H9 (cell line): ENCODE measurements around the gene KCTD19. TPM values are rescaled to one million over a fixed set of nuclear protein-coding genes. Genes with fewer than 3 reads are reported as not detected.
A peak's percentile ranks its signal among the peaks of the same experiment; 100 is the strongest.

Experiments
- DNase-seq: peaks from one replicate; pipeline ENCODE4 v3.0.0-alpha.2; 2017
- H2AFZ ChIP-seq: one replicate; pipeline ENCODE4 v1.6.1; 2013; ENCODE audit warnings: mild to moderate bottlenecking, low read length, control low read depth, moderate library complexity
- H2AK5ac ChIP-seq: 2 replicates; pipeline ENCODE4 v1.6.1; 2013; ENCODE audit warnings: low read length, control low read depth, mixed read lengths; ENCODE audit not compliant: insufficient read length
- H2BK120ac ChIP-seq: one replicate; pipeline ENCODE4 v1.6.1; 2013; ENCODE audit warnings: low read depth, mild to moderate bottlenecking, low read length, control low read depth, inconsistent platforms; ENCODE audit not compliant: poor library complexity, severe bottlenecking
- H2BK12ac ChIP-seq: 2 replicates; pipeline ENCODE4 v1.6.1; 2013; ENCODE audit warnings: low read length, control low read depth, mixed read lengths, low read depth; ENCODE audit not compliant: insufficient read length
- H2BK15ac ChIP-seq: 2 replicates; pipeline ENCODE4 v1.6.1; 2013; ENCODE audit warnings: low read depth, low read length, control low read depth
- H2BK20ac ChIP-seq: one replicate; pipeline ENCODE4 v1.6.1; 2013; ENCODE audit warnings: low read depth, mild to moderate bottlenecking, low read length, control low read depth, inconsistent platforms; ENCODE audit not compliant: poor library complexity, severe bottlenecking
- H2BK5ac ChIP-seq: 2 replicates; pipeline ENCODE4 v1.6.1; 2013; ENCODE audit warnings: low read length, control low read depth, mixed read lengths; ENCODE audit not compliant: insufficient read length
- H3K14ac ChIP-seq: 2 replicates; pipeline ENCODE4 v1.6.1; 2013; ENCODE audit warnings: low read length, control low read depth; ENCODE audit not compliant: insufficient read depth
- H3K18ac ChIP-seq: 2 replicates; pipeline ENCODE4 v1.6.1; 2013; ENCODE audit warnings: low read depth, mild to moderate bottlenecking, mixed read lengths, low read length, control low read depth; ENCODE audit not compliant: insufficient read length
- H3K23ac ChIP-seq: 2 replicates; pipeline ENCODE4 v1.6.1; 2013; ENCODE audit warnings: low read length, control low read depth, mixed read lengths, low read depth; ENCODE audit not compliant: insufficient read length
- H3K23me2 ChIP-seq: 2 replicates; pipeline ENCODE4 v1.6.1; 2013; ENCODE audit warnings: low read depth, mild to moderate bottlenecking, mixed read lengths, low read length, control low read depth; ENCODE audit not compliant: insufficient read length, poor library complexity, severe bottlenecking
- H3K27ac ChIP-seq: 2 replicates; pipeline ENCODE4 v1.5.1; 2013; ENCODE audit warnings: low read length, control low read depth, mixed read lengths, low read depth; ENCODE audit not compliant: insufficient read length
- H3K27me3 ChIP-seq: 2 replicates; pipeline ENCODE4 v1.6.1; 2013; ENCODE audit warnings: low read length, control low read depth, inconsistent platforms; ENCODE audit not compliant: insufficient read depth
- H3K4ac ChIP-seq: 2 replicates; pipeline ENCODE4 v1.6.1; 2013; ENCODE audit warnings: low read depth, mild to moderate bottlenecking, control low read depth, inconsistent platforms, low read length, moderate library complexity
- H3K4me1 ChIP-seq: 2 replicates; pipeline ENCODE4 v1.6.1; 2013; ENCODE audit warnings: low read length, control low read depth, inconsistent platforms; ENCODE audit not compliant: insufficient read depth
- H3K4me2 ChIP-seq: 2 replicates; pipeline ENCODE4 v1.6.1; 2013; ENCODE audit warnings: low read length, control low read depth, mixed read lengths; ENCODE audit not compliant: insufficient read length, insufficient read depth
- H3K56ac ChIP-seq: 2 replicates; pipeline ENCODE4 v1.6.1; 2013; ENCODE audit warnings: low read depth, mild to moderate bottlenecking, mixed read lengths, low read length, control low read depth; ENCODE audit not compliant: insufficient read length
- H3K79me1 ChIP-seq: 2 replicates; pipeline ENCODE4 v1.6.1; 2013; ENCODE audit warnings: low read depth, mild to moderate bottlenecking, moderate library complexity, low read length, control low read depth, inconsistent platforms; ENCODE audit not compliant: insufficient read depth, poor library complexity, severe bottlenecking
- H3K79me2 ChIP-seq: 2 replicates; pipeline ENCODE4 v1.6.1; 2013; ENCODE audit warnings: low read length, control low read depth, inconsistent platforms; ENCODE audit not compliant: insufficient read depth
- H3K9ac ChIP-seq: 2 replicates; pipeline ENCODE4 v1.6.1; 2013; ENCODE audit warnings: low read length, control low read depth, mixed read lengths; ENCODE audit not compliant: insufficient read length; ENCODE audit errors: extremely low read depth
- H3K9me3 ChIP-seq: one replicate; pipeline ENCODE4 v1.6.1; 2013; ENCODE audit warnings: low read depth, low read length, inconsistent platforms; ENCODE audit not compliant: control insufficient read depth
- H3T11ph ChIP-seq: one replicate; pipeline ENCODE4 v1.6.1; 2013; ENCODE audit warnings: mild to moderate bottlenecking, low read length, control low read depth, inconsistent platforms
- H4K20me1 ChIP-seq: one replicate; pipeline ENCODE4 v1.6.1; 2013; ENCODE audit not compliant: control insufficient read depth, insufficient read length, insufficient read depth
- H4K5ac ChIP-seq: 2 replicates; pipeline ENCODE4 v1.6.1; 2013; ENCODE audit warnings: low read depth, mild to moderate bottlenecking, mixed read lengths, low read length, control low read depth; ENCODE audit not compliant: insufficient read length
- H4K8ac ChIP-seq: replicated peaks from 2 replicates; pipeline ENCODE4 v1.6.1; 2013; ENCODE audit warnings: low read length, control low read depth, mixed read lengths, low read depth; ENCODE audit not compliant: insufficient read length
- H4K91ac ChIP-seq: 2 replicates; pipeline ENCODE4 v1.6.1; 2013; ENCODE audit warnings: low read depth, mild to moderate bottlenecking, moderate library complexity, mixed read lengths, low read length, control low read depth; ENCODE audit not compliant: insufficient read length
- H3K27ac Mint-ChIP-seq, 3 experiments: 2 replicates in 2 of 3; 3 replicates in 1 of 3; pipeline ENCODE4 v1.8.0; 2020 to 2021; ENCODE audit warnings: mixed read lengths in 3 of 3, mild to moderate bottlenecking in 1 of 3, moderate library complexity in 1 of 3
- H3K27me3 Mint-ChIP-seq: 2 replicates; pipeline ENCODE4 v1.8.0; 2021; ENCODE audit warnings: low read depth, mild to moderate bottlenecking, moderate library complexity, mixed read lengths
- H3K36me3 Mint-ChIP-seq, 3 experiments: 2 replicates in 2 of 3; 3 replicates in 1 of 3; pipeline ENCODE4 v1.8.0; 2020 to 2021; ENCODE audit warnings: low read depth in 3 of 3, mixed read lengths in 3 of 3; ENCODE audit not compliant: insufficient read depth in 1 of 3
- H3K4me1 Mint-ChIP-seq, 2 experiments: 2 replicates each; pipeline ENCODE4 v1.8.0; 2020; ENCODE audit warnings: mixed read lengths in 2 of 2
- H3K4me3 Mint-ChIP-seq, 2 experiments: 2 replicates in 1 of 2; 3 replicates in 1 of 2; pipeline ENCODE4 v1.8.0; 2020 to 2021; ENCODE audit warnings: mild to moderate bottlenecking in 2 of 2, mixed read lengths in 2 of 2, moderate library complexity in 1 of 2
- H3K9me3 Mint-ChIP-seq, 2 experiments: 2 replicates in 1 of 2; 3 replicates in 1 of 2; pipeline ENCODE4 v1.8.0; 2020; ENCODE audit warnings: mild to moderate bottlenecking in 2 of 2, mixed read lengths in 2 of 2, moderate library complexity in 1 of 2
- CTCF ChIP-seq: fragments of 200-600 bp; sonication (generic); conservative IDR thresholded peaks from 3 replicates; pipeline ENCODE4 v1.8.0; 2021; ENCODE audit warnings: antibody characterized with exemption, mild to moderate bottlenecking
- WGBS: extraction: QIAGEN DNeasy Blood & Tissue Kit; methylation state at CpG from one replicate; pipeline ENCODE4 v1.1.7; 2013; ENCODE audit warnings: missing lambda C conversion rate, low lambda C conversion rate, mixed read lengths; ENCODE audit not compliant: insufficient read length; ENCODE audit errors: extremely low coverage; 5-methylcytosine and 5-hydroxymethylcytosine counted together
- total RNA-seq: library from RNA; stranded (reverse); gene quantifications from 2 replicates; pipeline ENCODE4 v1.2.1, GENCODE V29; 2021

KCTD19 gene
- total RNA-seq, 1 experiment from 2014 or later: 0.13 TPM

GRCh38 chr16:67245186-67245585 is 81.4 kb downstream of the KCTD19 start:
- peak overlapping the region in 1 of 3 experiments; percentile 81; a peak in 2 of 7 replicates for H3K27ac Mint-ChIP-seq
- Histone ChIP-seq H3K18ac (no peak overlapping the region), H3K79me2 (no peaks in the 10 kb centered on the region; the same call in 1 of the 2 replicates), H3K27ac (no peak overlapping the region), H4K20me1 (peaks cover 3% of the 10 kb centered on the region), H2BK12ac (no peak overlapping the region), H2BK15ac (no peak overlapping the region), H3K14ac (no peak overlapping the region), H3K4me1 (peaks cover 15% of the 10 kb centered on the region; the same call in 1 of the 2 replicates), H3K4ac (no peak overlapping the region), H2AFZ (no peak overlapping the region), H4K91ac (no peak overlapping the region), H3K79me1 (peaks cover 4% of the 10 kb centered on the region), H2BK5ac (no peak overlapping the region), H2BK20ac (no peak overlapping the region), H3K56ac (no peak overlapping the region), H3K27me3 (no peaks in the 10 kb centered on the region; the same call in 1 of the 2 replicates), H3K4me2 (peak overlapping the region; percentile 41), H4K8ac (no peak overlapping the region), H3T11ph (no peak overlapping the region), H2BK120ac (no peak overlapping the region), H3K9ac (no peak overlapping the region), H3K23ac (no peak overlapping the region), H4K5ac (no peak overlapping the region), H2AK5ac (no peak overlapping the region), H3K23me2 (peaks cover 31% of the 10 kb centered on the region), H3K9me3 (no peaks in the 10 kb centered on the region)
- DNase-seq: no peak
- peaks cover 40 to 50% of the 10 kb centered on the region in 2 experiments for H3K4me1 Mint-ChIP-seq
- H3K27me3 Mint-ChIP-seq: peaks cover 20% of the 10 kb centered on the region
- TF ChIP-seq CTCF: no peak
- H3K9me3 Mint-ChIP-seq: no peaks in the 10 kb centered on the region
- H3K36me3 Mint-ChIP-seq: peaks cover 0 to 2% (median 0%) of the 10 kb centered on the region in 3 experiments; a peak in 3 of 7 replicates
- peak overlapping the region; percentile 86 to 94 for H3K4me3 Mint-ChIP-seq
- no CpG with 5 or more reads among the region's 4 CpGs for WGBS
